Sigmoid colon (tissue), 7 donors: ENCODE results near the gene IFNLR1. TPM values are rescaled to one million over a fixed set of nuclear protein-coding genes. Genes with fewer than 3 reads are reported as not detected.

Experiments
- DNase-seq: peaks from one replicate; pipeline ENCODE4 v3.0.0-alpha.2; 2019
- H3K27ac ChIP-seq, 4 donors: fragments of 200-600 bp; sonication (generic); one replicate each; pipeline ENCODE4 v1.5.1; 2016 to 2019; ENCODE audit warnings: mild to moderate bottlenecking in 1 of 4
- H3K27me3 ChIP-seq, 3 donors: fragments of 200-600 bp; sonication (generic); one replicate each; pipeline ENCODE4 v1.5.1; 2019; ENCODE audit warnings: mild to moderate bottlenecking in 1 of 3
- H3K36me3 ChIP-seq, 4 donors: fragments of 200-600 bp; sonication (generic); one replicate each; pipeline ENCODE4 v1.5.1; 2016 to 2019
- H3K4me1 ChIP-seq, 4 donors: fragments of 200-600 bp; sonication (generic); one replicate each; pipeline ENCODE4 v1.5.1; 2017 to 2019
- H3K4me3 ChIP-seq, 4 donors: fragments of 200-600 bp; sonication (generic); one replicate each; pipeline ENCODE4 v1.5.1; 2017 to 2019; ENCODE audit warnings: mild to moderate bottlenecking in 2 of 4, moderate library complexity in 1 of 4
- H3K9me3 ChIP-seq, 4 donors: fragments of 200-600 bp in 3 of 4; sonication (generic) in 3 of 4; one replicate each; pipeline versions ENCODE4 v1.5.1 to v1.6.1; 2013 to 2019
- CTCF ChIP-seq, 4 experiments: fragments of 450-650 bp in 3 of 4; fragments of 200-600 bp in 1 of 4; IDR thresholded peaks; one replicate each; pipeline ENCODE4 v1.5.1; 2016 to 2019; ENCODE audit warnings: antibody characterized with exemption in 4 of 4, mild to moderate bottlenecking in 3 of 4, moderate library complexity in 2 of 4
- EP300 ChIP-seq, 4 donors: sonication (generic); formaldehyde crosslinking; IDR thresholded peaks; one replicate each; pipeline ENCODE4 v1.6.1; 2017; ENCODE audit warnings: antibody characterized with exemption in 4 of 4
- POLR2A ChIP-seq, 2 donors: fragments of 450-650 bp; IDR thresholded peaks; one replicate each; pipeline ENCODE4 v1.6.1; 2016; ENCODE audit warnings: antibody characterized with exemption in 2 of 2, mild to moderate bottlenecking in 2 of 2, moderate library complexity in 2 of 2
- POLR2AphosphoS5 ChIP-seq, 4 donors: sonication (generic); formaldehyde crosslinking; IDR thresholded peaks; one replicate each; pipeline ENCODE4 v1.6.1; 2017; ENCODE audit warnings: antibody characterized with exemption in 4 of 4
- WGBS, 2 donors: extraction: QIAGEN DNeasy Blood & Tissue Kit; methylation state at CpG; one replicate each; pipeline ENCODE4 v1.1.7; 2013; 5-methylcytosine and 5-hydroxymethylcytosine counted together
- intact Hi-C: fragments of 100-400 bp; cut with DNase I; formaldehyde crosslinking; loops from one replicate; pipeline ENCODE4 v1.15.1; 2023
- polyA plus RNA-seq, 3 donors: library from polyadenylated mRNA; stranded (reverse); fragments of 200-250 nt; gene quantifications; one replicate each; pipeline ENCODE4 v1.2.3, GENCODE V29; 2013
- total RNA-seq, 4 donors: library from RNA; depleted of rRNA; stranded (reverse); fragments of >200 nt; gene quantifications; one replicate each; pipeline ENCODE4 v1.1.0, GENCODE V29; 2016
- donor health status: healthy with polysubstance abuse.
- donor health status: Bipolar disorder and iron deficiency.
- donor health status: healthy.

IFNLR1 gene
- total and polyA plus RNA-seq, 7 donors: 0.28 to 8.7 (median 4.2) TPM; not detected in 2

- Histone ChIP-seq H3K36me3 (no peaks in the 10 kb centered on the region), H3K9me3 (no peaks in the 10 kb centered on the region), H3K27me3 (peaks cover 0 to under 1% (median 0%) of the 10 kb centered on the region in 3 donors), H3K4me3 (no peak overlapping the region), H3K4me1 (peaks cover 0 to 3% (median 0%) of the 10 kb centered on the region in 4 donors), H3K27ac (no peak overlapping the region)
- no peak for DNase-seq
- WGBS, 2 donors: 88 to 89% methylated on average over 5 of the region's 5 CpGs
- intact Hi-C loops: no loop called here
- TF ChIP-seq POLR2A (IDR thresholded peaks at IDR 0.05): no peak
- TF ChIP-seq POLR2AphosphoS5 (IDR thresholded peaks at IDR 0.05): no peak
Measured at GRCh38 chr1:24181619-24182018, 5.5 kb downstream of the IFNLR1 start.

DNA sequence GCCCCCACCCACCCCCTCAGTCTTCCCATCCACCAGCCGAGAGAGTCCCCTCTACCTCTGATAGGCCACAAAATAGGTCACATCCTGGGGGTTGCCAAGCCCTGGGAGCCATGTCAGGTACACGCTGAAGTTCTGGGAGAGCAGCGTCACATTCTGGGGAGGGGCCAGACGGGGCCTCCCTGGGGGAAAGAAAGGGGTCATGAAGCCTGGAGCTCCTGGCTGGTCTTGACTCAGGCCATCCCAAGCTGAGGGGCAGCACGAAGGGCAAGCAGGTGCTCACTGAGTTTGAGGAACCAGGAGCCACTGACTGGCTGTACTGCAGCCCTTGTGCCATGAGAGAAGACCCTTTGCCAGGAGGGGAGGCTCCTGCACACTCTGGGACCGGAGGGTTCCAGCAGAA lies 6.4 kb downstream of the IFNLR1 start:
- Histone ChIP-seq H3K9me3 (no peaks in the 10 kb centered on the region), H3K36me3 (no peaks in the 10 kb centered on the region), H3K4me1 (no peaks in the 10 kb centered on the region), H3K4me3 (no peak overlapping the region), H3K27ac (no peak overlapping the region), H3K27me3 (no peaks in the 10 kb centered on the region)
- intact Hi-C loops: no loop called here
- 93% methylated on average over 6 of the region's 6 CpGs for WGBS, 2 donors
- no peak for TF ChIP-seq POLR2AphosphoS5 (IDR thresholded peaks at IDR 0.05)
- TF ChIP-seq EP300 (IDR thresholded peaks at IDR 0.05): no peak
- DNase-seq: no peak

- Histone ChIP-seq H3K27ac (no peak overlapping the region), H3K9me3 (no peaks in the 10 kb centered on the region), H3K27me3 (no peaks in the 10 kb centered on the region), H3K36me3 (no peaks in the 10 kb centered on the region), H3K4me1 (no peaks in the 10 kb centered on the region), H3K4me3 (no peak overlapping the region)
- 74 to 91% methylated on average over 10 of the region's 10 CpGs for WGBS, 2 donors
- intact Hi-C loops: no loop called here
- no peak for TF ChIP-seq POLR2AphosphoS5 (IDR thresholded peaks at IDR 0.05)
- TF ChIP-seq EP300 (IDR thresholded peaks at IDR 0.05): no peak
- TF ChIP-seq POLR2A (IDR thresholded peaks at IDR 0.05): no peak
- TF ChIP-seq CTCF (IDR thresholded peaks at IDR 0.05): no peak
- DNase-seq: no peak
Measured at GRCh38 chr1:24179251-24179840, 7.7 kb downstream of the IFNLR1 start.

GRCh38 chr1:24178407-24178806 lies 8.7 kb downstream of the IFNLR1 start:
- no peaks in the 10 kb centered on the region for H3K9me3 ChIP-seq
- no peaks in the 10 kb centered on the region for H3K36me3 ChIP-seq
- no peak for DNase-seq
- no peak overlapping the region for H3K27ac ChIP-seq
- no peaks in the 10 kb centered on the region for H3K4me1 ChIP-seq
- no peaks in the 10 kb centered on the region for H3K27me3 ChIP-seq
- TF ChIP-seq CTCF (IDR thresholded peaks at IDR 0.05) (no peak), EP300 (IDR thresholded peaks at IDR 0.05) (no peak), POLR2A (IDR thresholded peaks at IDR 0.05) (no peak), POLR2AphosphoS5 (IDR thresholded peaks at IDR 0.05) (no peak)
- intact Hi-C loops: no loop called here
- WGBS, 2 donors: 86 to 95% methylated on average over 3 of the region's 3 CpGs
- H3K4me3 ChIP-seq: no peak overlapping the region

GRCh38 chr1:24177161-24177560 lies 9.9 kb downstream of the IFNLR1 start:
- Histone ChIP-seq H3K27me3 (no peaks in the 10 kb centered on the region), H3K9me3 (no peaks in the 10 kb centered on the region), H3K36me3 (no peaks in the 10 kb centered on the region), H3K4me1 (no peaks in the 10 kb centered on the region), H3K4me3 (no peak overlapping the region), H3K27ac (no peak overlapping the region)
- no peak for DNase-seq
- TF ChIP-seq EP300 (IDR thresholded peaks at IDR 0.05) (no peak), CTCF (IDR thresholded peaks at IDR 0.05) (no peak), POLR2A (IDR thresholded peaks at IDR 0.05) (no peak), POLR2AphosphoS5 (IDR thresholded peaks at IDR 0.05) (no peak)
- intact Hi-C loops: no loop called here
- WGBS, 2 donors: 91 to 92% methylated on average over 10 of the region's 10 CpGs
